ENCODE results near the gene PDE8B.

DNA sequence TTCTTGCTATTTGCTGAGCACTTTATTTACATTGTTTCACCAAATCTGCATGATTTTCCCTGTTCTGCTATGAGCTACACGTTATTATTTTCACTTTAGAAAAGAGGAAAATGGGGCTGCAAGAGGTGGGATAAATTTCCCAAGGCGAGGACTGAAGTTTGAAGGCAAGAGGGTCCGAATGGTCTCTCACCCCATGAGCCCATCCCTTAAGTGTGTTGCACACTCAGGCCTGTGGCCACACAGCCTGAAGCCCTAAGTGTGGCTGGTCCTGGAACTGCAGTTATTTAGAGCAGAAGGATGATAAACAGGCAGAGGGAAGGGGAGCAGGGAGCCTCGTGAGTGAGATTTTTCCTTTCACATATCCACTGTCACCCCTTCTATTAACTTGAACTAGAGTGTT is 7.8 kb downstream of the PDE8B start:
- no peak for TF ChIP-seq ZNF274 (IDR thresholded peaks at IDR 0.05; ENCODE audit: low read depth, low read length)
- no peak for TF ChIP-seq YY1 (IDR thresholded peaks at IDR 0.05; ENCODE audit: insufficient read depth, insufficient read length)
- no peak for TF ChIP-seq SUZ12 (IDR thresholded peaks at IDR 0.05; ENCODE audit: extremely low read depth, insufficient read depth, insufficient read length)

All from NT2/D1 (cell line).